Choroid plexus epithelial cell (primary cell): ENCODE results near the gene TMEM139.

Source experiments
- DNase-seq: peaks from one replicate; pipeline ENCODE4 v3.0.0-alpha.2; 2010; ENCODE audit warnings: low read depth
- H3K4me3 ChIP-seq: 2 replicates; pipeline ENCODE4 v1.5.1; 2011; ENCODE audit warnings: low read depth, mild to moderate bottlenecking, control low read depth, low read length, moderate library complexity
- TF ChIP-seq, protein P1 (sequence below): conservative IDR thresholded peaks from 2 replicates; pipeline ENCODE4 v1.5.1; 2011; ENCODE audit warnings: low read depth, mild to moderate bottlenecking, control low read depth, inconsistent platforms, low read length, moderate library complexity

The TMEM139 gene

DNA sequence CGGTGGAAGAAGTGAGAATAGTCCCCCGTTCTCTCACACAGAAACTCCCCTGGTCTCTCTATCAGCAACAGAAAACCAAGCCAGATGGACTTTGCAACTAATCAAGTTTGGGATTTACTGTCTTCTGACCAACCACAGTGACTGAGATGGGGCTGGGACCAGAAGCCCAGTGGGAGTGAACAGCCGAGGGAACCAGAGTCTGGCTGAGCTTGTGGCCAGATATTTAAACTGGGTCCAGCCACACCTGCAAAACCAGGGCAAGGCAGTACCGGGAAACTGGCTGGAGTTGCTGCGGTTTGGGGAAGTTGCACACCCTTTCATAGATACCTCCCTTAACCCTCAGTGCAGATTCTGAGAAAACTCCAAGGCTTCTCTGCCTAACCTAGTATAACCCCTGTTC, 15.5 kb upstream of the TMEM139 start:
- no peak for DNase-seq
- no peak overlapping the region for H3K4me3 ChIP-seq
- TF ChIP-seq, protein P1, sequence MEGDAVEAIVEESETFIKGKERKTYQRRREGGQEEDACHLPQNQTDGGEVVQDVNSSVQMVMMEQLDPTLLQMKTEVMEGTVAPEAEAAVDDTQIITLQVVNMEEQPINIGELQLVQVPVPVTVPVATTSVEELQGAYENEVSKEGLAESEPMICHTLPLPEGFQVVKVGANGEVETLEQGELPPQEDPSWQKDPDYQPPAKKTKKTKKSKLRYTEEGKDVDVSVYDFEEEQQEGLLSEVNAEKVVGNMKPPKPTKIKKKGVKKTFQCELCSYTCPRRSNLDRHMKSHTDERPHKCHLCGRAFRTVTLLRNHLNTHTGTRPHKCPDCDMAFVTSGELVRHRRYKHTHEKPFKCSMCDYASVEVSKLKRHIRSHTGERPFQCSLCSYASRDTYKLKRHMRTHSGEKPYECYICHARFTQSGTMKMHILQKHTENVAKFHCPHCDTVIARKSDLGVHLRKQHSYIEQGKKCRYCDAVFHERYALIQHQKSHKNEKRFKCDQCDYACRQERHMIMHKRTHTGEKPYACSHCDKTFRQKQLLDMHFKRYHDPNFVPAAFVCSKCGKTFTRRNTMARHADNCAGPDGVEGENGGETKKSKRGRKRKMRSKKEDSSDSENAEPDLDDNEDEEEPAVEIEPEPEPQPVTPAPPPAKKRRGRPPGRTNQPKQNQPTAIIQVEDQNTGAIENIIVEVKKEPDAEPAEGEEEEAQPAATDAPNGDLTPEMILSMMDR: no peak

DNA sequence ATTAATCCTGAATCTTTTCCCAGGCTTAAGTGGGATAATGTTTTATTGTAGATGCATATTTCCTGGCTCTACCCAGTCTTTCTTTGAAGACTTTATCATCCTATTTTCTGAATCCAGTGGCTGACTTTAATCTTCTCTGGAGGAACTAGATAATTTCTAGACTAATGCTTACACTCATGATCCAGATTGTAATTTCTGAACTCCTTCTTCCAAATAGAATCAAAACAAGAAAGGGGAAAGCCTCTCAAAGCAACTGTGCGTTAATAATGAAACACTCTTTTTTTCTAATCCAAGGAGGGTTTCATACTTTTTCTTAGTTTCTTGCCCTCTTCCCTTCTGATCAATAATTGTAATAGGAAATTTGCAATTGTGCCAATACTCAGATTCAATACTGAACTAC, 13.5 kb upstream of the TMEM139 start:
- no peak overlapping the region for H3K4me3 ChIP-seq
- TF ChIP-seq, protein P1: no peak
- DNase-seq: no peak

DNA sequence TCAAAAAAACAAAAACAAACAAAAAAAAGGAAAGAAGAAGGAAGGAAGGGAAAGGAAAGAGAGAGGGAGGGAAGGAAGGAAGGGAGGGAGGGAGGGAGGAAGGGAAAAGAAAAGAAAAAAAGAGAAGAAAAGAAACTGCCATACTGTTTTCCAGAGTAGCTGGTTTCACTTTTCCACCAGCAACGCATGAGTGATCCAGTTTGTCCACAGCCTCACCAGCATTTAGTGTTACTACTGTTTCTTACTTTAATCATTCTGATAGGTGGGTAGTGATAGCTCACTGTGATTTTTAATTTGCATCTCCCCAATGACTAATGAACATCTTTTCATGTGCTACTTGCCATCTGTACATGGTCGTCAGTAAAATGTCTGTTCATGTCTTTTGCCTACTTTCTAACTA, 11.9 kb upstream of the TMEM139 start:
- DNase-seq: no peak
- TF ChIP-seq, protein P1: no peak
- no peak overlapping the region for H3K4me3 ChIP-seq

DNA sequence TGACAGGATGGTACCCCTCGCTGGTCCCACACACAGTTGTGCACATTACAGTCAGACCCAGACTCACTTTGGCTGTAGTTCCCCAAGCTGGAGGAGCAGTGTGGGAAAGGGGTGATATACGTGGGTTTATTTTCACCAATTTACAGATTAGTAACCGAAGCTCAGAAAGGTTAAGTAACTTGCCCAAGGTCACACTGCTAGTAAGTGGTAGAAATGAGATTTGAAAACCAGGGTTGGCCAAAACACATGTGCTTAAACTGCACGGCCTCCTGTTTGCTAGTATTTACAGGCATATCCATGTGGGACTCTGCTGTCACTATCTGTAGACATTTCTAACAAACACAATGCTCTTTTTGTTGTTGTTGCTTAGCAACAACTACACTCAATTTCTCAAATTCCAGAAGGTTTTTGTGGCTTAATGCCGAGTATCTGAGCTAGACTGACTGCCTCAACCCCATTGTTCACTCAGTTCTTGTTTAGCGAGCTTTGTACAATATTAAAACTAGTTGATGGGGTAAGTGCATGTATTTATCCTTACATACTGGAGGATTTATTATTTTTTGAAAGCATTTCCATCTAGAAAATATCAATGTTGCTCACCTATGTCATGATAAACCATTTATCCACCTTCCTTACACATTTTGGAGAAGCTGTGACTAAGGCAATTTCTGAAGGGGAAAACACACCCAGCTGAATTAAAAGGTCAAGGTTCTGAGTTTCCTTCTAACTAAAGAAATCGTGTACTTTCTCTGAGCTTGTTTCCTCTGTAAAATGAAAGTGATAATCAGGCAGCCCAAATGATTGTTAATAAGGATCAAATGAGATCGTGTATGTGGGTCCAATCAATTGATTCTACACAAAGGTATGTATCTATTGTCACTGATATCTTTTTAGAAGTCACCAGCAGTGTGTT, 5.3 kb upstream of the TMEM139 start:
- H3K4me3 ChIP-seq: no peak overlapping the region
- TF ChIP-seq, protein P1: no peak
- peak; percentile 86 for DNase-seq

DNA sequence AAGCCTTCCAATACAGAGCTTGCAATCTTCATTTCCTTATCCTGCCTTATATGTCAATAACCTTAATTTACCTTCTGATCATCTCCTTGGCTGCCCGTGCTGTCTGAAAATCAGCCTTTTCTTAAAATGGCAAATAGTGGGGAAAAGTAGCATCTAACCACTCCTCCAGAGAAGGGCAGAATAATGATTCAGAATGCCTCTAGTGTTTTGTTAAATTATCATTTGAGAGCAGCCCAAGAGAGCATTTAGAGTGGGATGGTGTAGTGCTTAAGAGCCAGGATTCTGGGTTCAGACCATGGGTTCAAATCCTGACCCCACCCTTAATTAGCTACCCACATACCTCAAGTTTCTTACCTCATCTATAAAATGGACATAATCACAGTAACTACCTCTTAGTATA, 4.6 kb upstream of the TMEM139 start:
- TF ChIP-seq, protein P1: no peak
- no peak overlapping the region for H3K4me3 ChIP-seq
- no peak for DNase-seq

DNA sequence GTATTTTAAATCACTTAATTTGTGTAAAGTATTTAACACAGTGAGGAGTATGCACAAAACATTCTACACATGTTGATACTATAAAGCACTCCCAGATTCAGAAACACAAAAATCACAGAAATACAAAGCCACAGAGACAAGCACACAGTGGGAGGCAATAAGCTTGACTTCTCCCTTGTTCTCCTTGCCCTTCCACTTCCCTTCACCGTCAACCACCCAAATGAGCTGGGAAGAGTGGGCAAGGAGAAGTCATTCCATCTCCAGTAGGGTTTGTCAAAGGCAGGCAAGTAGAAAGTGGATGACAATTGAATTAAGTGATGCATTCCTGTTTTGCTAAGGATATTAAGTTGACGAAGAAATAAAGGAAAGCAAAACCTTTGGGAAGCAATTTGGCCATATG, 4.2 kb upstream of the TMEM139 start:
- no peak for DNase-seq
- TF ChIP-seq, protein P1: no peak
- no peak overlapping the region for H3K4me3 ChIP-seq

DNA sequence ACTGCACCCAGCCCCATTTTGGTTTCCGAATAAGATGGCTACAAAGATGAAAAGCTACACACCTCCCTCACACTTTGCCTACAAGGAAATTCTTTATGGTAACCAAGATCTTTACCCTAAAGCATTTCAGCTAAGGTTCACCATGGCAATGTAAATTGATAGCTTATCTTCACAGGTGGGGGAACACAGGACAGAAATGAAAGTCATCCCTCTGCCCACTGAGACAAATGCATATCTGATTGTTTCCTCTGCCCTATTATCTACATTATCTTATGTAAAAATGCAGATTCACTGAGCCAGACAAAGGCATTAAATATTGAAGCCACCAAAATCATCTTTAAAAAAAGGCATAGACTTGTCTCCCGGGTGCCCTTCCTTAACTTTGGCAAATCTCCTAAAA, 3.2 kb upstream of the TMEM139 start:
- no peak overlapping the region for H3K4me3 ChIP-seq
- TF ChIP-seq, protein P1: no peak
- DNase-seq: no peak
